Measurements from ENCODE around the gene ZACN.
A peak's percentile ranks its signal among the peaks of the same experiment; 100 is the strongest.

ZACN gene

GRCh38 chr17:76120658-76121008 is 41.7 kb downstream of the ZACN start:
- H3K4me3 ChIP-seq (ENCODE audit: control insufficient read depth, low read depth, low read length) = no peak overlapping the region
- no peak for TF ChIP-seq CTCF (IDR thresholded peaks at IDR 0.05; ENCODE audit: control insufficient read depth, insufficient read depth, low read depth, low read length, missing control alignments)
- DNase-seq (ENCODE audit: low read depth) = no peak

- DNase-seq (ENCODE audit: low read depth) = no peak
- no peak for TF ChIP-seq CTCF (IDR thresholded peaks at IDR 0.05; ENCODE audit: control insufficient read depth, insufficient read depth, low read depth, low read length, missing control alignments)
- no peak overlapping the region for H3K4me3 ChIP-seq (ENCODE audit: control insufficient read depth, low read depth, low read length)
Measured at GRCh38 chr17:76121932-76122430, 43.0 kb downstream of the ZACN start.

- DNase-seq (ENCODE audit: low read depth) = no peak
- no peak overlapping the region for H3K4me3 ChIP-seq (ENCODE audit: control insufficient read depth, low read depth, low read length)
- no peak for TF ChIP-seq CTCF (IDR thresholded peaks at IDR 0.05; ENCODE audit: control insufficient read depth, insufficient read depth, low read depth, low read length, missing control alignments)
Measured at GRCh38 chr17:76122431-76123190, 43.6 kb downstream of the ZACN start.

GRCh38 chr17:76123191-76123499 is 44.2 kb downstream of the ZACN start:
- no peak overlapping the region for H3K4me3 ChIP-seq (ENCODE audit: control insufficient read depth, low read depth, low read length)
- no peak for TF ChIP-seq CTCF (IDR thresholded peaks at IDR 0.05; ENCODE audit: control insufficient read depth, insufficient read depth, low read depth, low read length, missing control alignments)
- DNase-seq (ENCODE audit: low read depth) = no peak

GRCh38 chr17:76123749-76124581 is 45.0 kb downstream of the ZACN start:
- TF ChIP-seq CTCF (IDR thresholded peaks at IDR 0.05; ENCODE audit: control insufficient read depth, insufficient read depth, low read depth, low read length, missing control alignments) = no peak
- H3K4me3 ChIP-seq (ENCODE audit: control insufficient read depth, low read depth, low read length) = no peak overlapping the region
- no peak for DNase-seq (ENCODE audit: low read depth)

GRCh38 chr17:76124582-76125390 is 45.8 kb downstream of the ZACN start:
- TF ChIP-seq CTCF (IDR thresholded peaks at IDR 0.05; ENCODE audit: control insufficient read depth, insufficient read depth, low read depth, low read length, missing control alignments) = peak; percentile 26
- H3K4me3 ChIP-seq (ENCODE audit: control insufficient read depth, low read depth, low read length) = no peak overlapping the region

More at GRCh38 chr17:76124582-76125390, 45.8 kb downstream of the ZACN start:
- no peak for DNase-seq (ENCODE audit: low read depth)
